ENCODE data around the gene SRRM5.
"Not testable (repeated sequence)": the region's sequence is repeated elsewhere in the genome, so short reads cannot be mapped to it uniquely, and the experiment has no call there.

The SRRM5 gene

GRCh38 chr19:43616306-43616705 lies 4.4 kb downstream of the SRRM5 start:
- no peak for DNase-seq (ENCODE audit: low read depth, low spot score)

- no peak for DNase-seq (ENCODE audit: low read depth, low spot score)
These were observed 5.1 kb downstream of the SRRM5 start for GRCh38 chr19:43616954-43617353.

- no peak for DNase-seq (ENCODE audit: low read depth, low spot score)
These were observed 7.0 kb downstream of the SRRM5 start for GRCh38 chr19:43618921-43619261.

- DNase-seq (ENCODE audit: low read depth, low spot score) = peak; percentile 70
These were observed 7.6 kb downstream of the SRRM5 start, which contains the start of gene ZNF428 for GRCh38 chr19:43619262-43620060. TSS of gene ZNF428 (minus strand) at chr19:43619629. CDS start at chr19:43614304, 5,325 bp downstream.

GRCh38 chr19:43620061-43621001 lies 8.4 kb downstream of the SRRM5 start:
- no peak for DNase-seq (ENCODE audit: low read depth, low spot score)

- DNase-seq (ENCODE audit: low read depth, low spot score) = no peak
These were observed 10.2 kb downstream of the SRRM5 start for GRCh38 chr19:43622070-43622469.

GRCh38 chr19:43622956-43623355 lies 11.1 kb downstream of the SRRM5 start:
- DNase-seq (ENCODE audit: low read depth, low spot score) = no peak

GRCh38 chr19:43623889-43624670 lies 12.2 kb downstream of the SRRM5 start:
- DNase-seq (ENCODE audit: low read depth, low spot score) = no peak

GRCh38 chr19:43624933-43625332 lies 13.0 kb downstream of the SRRM5 start:
- no peak for DNase-seq (ENCODE audit: low read depth, low spot score)

GRCh38 chr19:43625918-43626579 lies 14.2 kb downstream of the SRRM5 start:
- no peak for DNase-seq (ENCODE audit: low read depth, low spot score)

- DNase-seq (ENCODE audit: low read depth, low spot score) = no peak
These were observed 14.9 kb downstream of the SRRM5 start for GRCh38 chr19:43626838-43627237.

- DNase-seq (ENCODE audit: low read depth, low spot score) = no peak
These were observed 16.9 kb downstream of the SRRM5 start for GRCh38 chr19:43628646-43629326.

- no peak for DNase-seq (ENCODE audit: low read depth, low spot score)
These were observed 19.6 kb downstream of the SRRM5 start for GRCh38 chr19:43631491-43631890.

- no peak for DNase-seq (ENCODE audit: low read depth, low spot score)
These were observed 21.6 kb downstream of the SRRM5 start for GRCh38 chr19:43633520-43633919.

- DNase-seq (ENCODE audit: low read depth, low spot score) = no peak
These were observed 22.2 kb downstream of the SRRM5 start for GRCh38 chr19:43634068-43634467.

- DNase-seq (ENCODE audit: low read depth, low spot score) = no peak
These were observed 22.6 kb downstream of the SRRM5 start for GRCh38 chr19:43634506-43634871.

GRCh38 chr19:43634872-43635560 lies 23.1 kb downstream of the SRRM5 start:
- no peak for DNase-seq (ENCODE audit: low read depth, low spot score)

GRCh38 chr19:43635561-43635940 lies 23.7 kb downstream of the SRRM5 start:
- not testable (repeated sequence) for DNase-seq (ENCODE audit: low read depth, low spot score)

- DNase-seq (ENCODE audit: low read depth, low spot score) = no peak
These were observed 24.3 kb downstream of the SRRM5 start for GRCh38 chr19:43636121-43636683.

Measured in smooth muscle cell of the brain vasculature (primary cell).